ENCODE measurements around the gene RNF181. TPM values are rescaled to one million over a fixed set of nuclear protein-coding genes. Genes with fewer than 3 reads are reported as not detected.

RNF181 gene
- total and polyA plus RNA-seq, 2 of the 13 experiments (the other 11 are each of a cell fraction or from before 2014, with no cell fraction given) = 224 to 578 TPM

- peak; percentile 98 for TF ChIP-seq ZNF737 (CRISPR knock-in tag; IDR thresholded peaks at IDR 0.05; ENCODE audit: borderline replicate concordance)
- no peak for TF ChIP-seq SIX1 (CRISPR knock-in tag; IDR thresholded peaks at IDR 0.05; ENCODE audit: borderline replicate concordance)
- peak; percentile 12; the same call in 1 of the 2 replicates for TF ChIP-seq ZNF280B (CRISPR knock-in tag; IDR thresholded peaks at IDR 0.05; ENCODE audit: borderline replicate concordance)
- peak; percentile 40 for TF ChIP-seq RFX3 (CRISPR knock-in tag; IDR thresholded peaks at IDR 0.05)
- peak; percentile 99 for TF ChIP-seq ZNF572 (CRISPR knock-in tag; IDR thresholded peaks at IDR 0.05)
- no peak for TF ChIP-seq SIX4 (CRISPR knock-in tag; IDR thresholded peaks at IDR 0.05)
- peak; percentile 37 for TF ChIP-seq SPEN (CRISPR knock-in tag; IDR thresholded peaks at IDR 0.05; ENCODE audit: low read depth)
- no peak; the same call in 1 of the 2 replicates for TF ChIP-seq TRAFD1 (CRISPR knock-in tag; IDR thresholded peaks at IDR 0.05; ENCODE audit: borderline replicate concordance)
- TF ChIP-seq HNF4G (IDR thresholded peaks at IDR 0.05; ENCODE audit: borderline replicate concordance, low read depth, low read length) = peak; percentile 78; the same call in 1 of the 2 replicates
- TF ChIP-seq HNF4G (CRISPR knock-in tag; IDR thresholded peaks at IDR 0.05; ENCODE audit: borderline replicate concordance, low read depth) = no peak
- no peak for TF ChIP-seq ZNF577 (CRISPR knock-in tag; IDR thresholded peaks at IDR 0.05; ENCODE audit: borderline replicate concordance, low read depth)
- no peak for TF ChIP-seq ZBED4 (CRISPR knock-in tag; IDR thresholded peaks at IDR 0.05; ENCODE audit: borderline replicate concordance)
- TF ChIP-seq ZNF350 (CRISPR knock-in tag; IDR thresholded peaks at IDR 0.05; ENCODE audit: borderline replicate concordance, low read depth) = peak; percentile 96; the same call in 1 of the 2 replicates
- TF ChIP-seq ZBTB37 (CRISPR knock-in tag; IDR thresholded peaks at IDR 0.05) = no peak
- TF ChIP-seq ATF3 (CRISPR knock-in tag; IDR thresholded peaks at IDR 0.05) = peak; percentile 94
- TF ChIP-seq PAWR (CRISPR knock-in tag; IDR thresholded peaks at IDR 0.05; ENCODE audit: borderline replicate concordance) = no peak
- TF ChIP-seq ZNF121 (CRISPR knock-in tag; IDR thresholded peaks at IDR 0.05) = no peak
- peak; percentile 7; the same call in 1 of the 2 replicates for TF ChIP-seq KLF9 (CRISPR knock-in tag; IDR thresholded peaks at IDR 0.05; ENCODE audit: low read depth)
- no peak for TF ChIP-seq ZFP41 (CRISPR knock-in tag; IDR thresholded peaks at IDR 0.05; ENCODE audit: borderline replicate concordance)
These were observed 10.4 kb upstream of the RNF181 start (continued) for GRCh38 chr2:85584857-85585780.
